OCI-LY7 (cell line): ENCODE data around the gene ADRA1B. TPM values are rescaled to one million over a fixed set of nuclear protein-coding genes. Genes with fewer than 3 reads are reported as not detected.

Source experiments
- BruUV-seq: library from RNA; stranded (reverse); fragments of 400-500 nt; replicated peaks from 2 replicates; lab custom pipeline; 2021; lab: Mats Ljungman, UMichigan
- CTCF ChIA-PET: fragments of 300-600 bp; sonication (Branson Sonifier 250); formaldehyde crosslinking; loops from one replicate; lab custom pipeline; 2022; ENCODE audit warnings: antibody characterized with exemption; ENCODE audit not compliant: unreplicated experiment; lab: Charles Lee
- POLR2A ChIA-PET: fragments of 300-600 bp; sonication (Branson Sonifier 250); formaldehyde crosslinking; loops from one replicate; lab custom pipeline; 2022; ENCODE audit warnings: antibody characterized with exemption; lab: Charles Lee
- DNase-seq: peaks from one replicate; pipeline ENCODE4 v3.0.0-alpha.2; 2015; ENCODE audit warnings: low spot score
- H2AFZ ChIP-seq: fragments of 200-600 bp; sonication (generic), shearing (Covaris generic); 2 replicates; pipeline ENCODE4 v1.6.1; 2014; ENCODE audit warnings: mild to moderate bottlenecking, antibody characterized with exemption, low read length, moderate library complexity
- H3K27ac ChIP-seq: fragments of 200-600 bp; sonication (generic); 2 replicates; pipeline ENCODE4 v1.5.1; 2014; ENCODE audit warnings: mixed run types, low read depth, mild to moderate bottlenecking, moderate library complexity, low read length, inconsistent platforms; ENCODE audit not compliant: poor library complexity, severe bottlenecking
- H3K36me3 ChIP-seq: fragments of 200-600 bp; sonication (generic); 2 replicates; pipeline ENCODE4 v1.6.1; 2014; ENCODE audit warnings: mild to moderate bottlenecking, antibody characterized with exemption, low read length, moderate library complexity, mixed read lengths; ENCODE audit not compliant: insufficient read depth
- H3K4me1 ChIP-seq: fragments of 200-600 bp; sonication (generic); 2 replicates; pipeline ENCODE4 v1.5.1; 2014; ENCODE audit warnings: mild to moderate bottlenecking, low read length; ENCODE audit not compliant: insufficient read depth, poor library complexity, severe bottlenecking
- H3K4me2 ChIP-seq: fragments of 200-600 bp; sonication (generic); 2 replicates; pipeline ENCODE4 v1.6.1; 2014; ENCODE audit warnings: mild to moderate bottlenecking, low read length
- H3K4me3 ChIP-seq: fragments of 200-600 bp; sonication (generic); 2 replicates; pipeline ENCODE4 v1.5.1; 2014; ENCODE audit warnings: mild to moderate bottlenecking, low read depth, low read length; ENCODE audit not compliant: poor library complexity, severe bottlenecking
- H3K79me2 ChIP-seq: fragments of 200-600 bp; sonication (generic); 2 replicates; pipeline ENCODE4 v1.6.1; 2016; ENCODE audit warnings: low read depth, mild to moderate bottlenecking, low read length, moderate library complexity, mixed read lengths; ENCODE audit not compliant: insufficient read depth
- H3K9me2 ChIP-seq: fragments of 200-600 bp; sonication (generic); 2 replicates; pipeline ENCODE4 v1.6.1; 2016; ENCODE audit warnings: mild to moderate bottlenecking, low read length, mixed read lengths; ENCODE audit not compliant: insufficient read depth
- H3K9me3 ChIP-seq: fragments of 200-600 bp; sonication (generic); 2 replicates; pipeline ENCODE4 v1.6.1; 2014; ENCODE audit warnings: mild to moderate bottlenecking, mixed run types, low read length, mixed read lengths
- H4K20me1 ChIP-seq: fragments of 200-600 bp; sonication (generic); 2 replicates; pipeline ENCODE4 v1.6.1; 2014; ENCODE audit warnings: mild to moderate bottlenecking, antibody characterized with exemption, low read length, moderate library complexity, mixed read lengths; ENCODE audit not compliant: insufficient read depth
- CTCF ChIP-seq: fragments of 200-600 bp; sonication (generic); conservative IDR thresholded peaks from 2 replicates; pipeline ENCODE4 v1.5.1; 2014; ENCODE audit warnings: mild to moderate bottlenecking, antibody characterized with exemption, low read length, moderate library complexity, mixed read lengths
- EZH2phosphoT487 ChIP-seq: fragments of 200-600 bp; sonication (generic); IDR thresholded peaks from 2 replicates; pipeline ENCODE4 v1.6.1; 2018; ENCODE audit warnings: low read depth, borderline replicate concordance, mild to moderate bottlenecking, mixed run types, antibody characterized with exemption, low read length, moderate library complexity, mixed read lengths
- intact Hi-C: fragments of 100-400 bp; cut with micrococcal nuclease; formaldehyde crosslinking; loops from one replicate; pipeline ENCODE4 v1.10.0; 2022; ENCODE audit not compliant: unreplicated experiment
- total RNA-seq, 2 experiments: library from RNA; depleted of rRNA in 1 of 2; stranded (reverse); fragments of >200 nt in 1 of 2; shearing (Covaris generic) in 1 of 2; gene quantifications; 2 replicates each; pipeline ENCODE4 v1.2.3, GENCODE V29; 2014 to 2022

ADRA1B gene
- total RNA-seq, 2 experiments from 2014 or later: not detected

- Histone ChIP-seq H3K9me3 (no peaks in the 10 kb centered on the region), H3K4me2 (no peak overlapping the region), H3K4me3 (no peak overlapping the region), H4K20me1 (no peaks in the 10 kb centered on the region), H3K27ac (no peak overlapping the region), H3K4me1 (no peaks in the 10 kb centered on the region), H3K36me3 (no peaks in the 10 kb centered on the region), H3K79me2 (no peaks in the 10 kb centered on the region), H3K9me2 (no peaks in the 10 kb centered on the region), H2AFZ (no peak overlapping the region)
- BruUV-seq: no TSS peak
- intact Hi-C loops: no loop called here
- POLR2A ChIA-PET: no interaction called here
- CTCF ChIA-PET: no interaction called here
- TF ChIP-seq CTCF: no peak
- no peak for TF ChIP-seq EZH2phosphoT487
- no peak for DNase-seq
Measured at GRCh38 chr5:159905496-159905895, 10.8 kb upstream of the ADRA1B start.

GRCh38 chr5:159906463-159906862 is 9.8 kb upstream of the ADRA1B start:
- intact Hi-C loops: no loop called here
- POLR2A ChIA-PET: no interaction called here
- no peak for DNase-seq
- H3K4me3 ChIP-seq: no peak overlapping the region
- no peak overlapping the region for H3K27ac ChIP-seq
- H3K36me3 ChIP-seq: no peaks in the 10 kb centered on the region
- no peak overlapping the region for H3K4me2 ChIP-seq
- no peaks in the 10 kb centered on the region for H3K9me3 ChIP-seq
- BruUV-seq: no TSS peak
- H2AFZ ChIP-seq: no peak overlapping the region
- no peak for TF ChIP-seq EZH2phosphoT487
- no peak for TF ChIP-seq CTCF
- no peaks in the 10 kb centered on the region for H4K20me1 ChIP-seq
- no peaks in the 10 kb centered on the region for H3K79me2 ChIP-seq
- no peaks in the 10 kb centered on the region for H3K4me1 ChIP-seq
- CTCF ChIA-PET: no interaction called here
- H3K9me2 ChIP-seq: no peaks in the 10 kb centered on the region

- H3K9me3 ChIP-seq: no peaks in the 10 kb centered on the region
- no peaks in the 10 kb centered on the region for H3K4me1 ChIP-seq
- no peak overlapping the region for H2AFZ ChIP-seq
- H3K9me2 ChIP-seq: no peaks in the 10 kb centered on the region
- ChIA-PET CTCF (no interaction called here), POLR2A (interaction anchor here (1.4 kb wide), 1 partner anchor 14 kb away, joined by 4 read pairs; no protein-coding TSS in a partner anchor)
- no peaks in the 10 kb centered on the region for H3K79me2 ChIP-seq
- no peaks in the 10 kb centered on the region for H3K36me3 ChIP-seq
- no peak overlapping the region for H3K27ac ChIP-seq
- TF ChIP-seq CTCF (no peak), EZH2phosphoT487 (no peak)
- no TSS peak for BruUV-seq
- no peak overlapping the region for H3K4me3 ChIP-seq
- DNase-seq: no peak
- intact Hi-C loops: no loop called here
- no peak overlapping the region for H3K4me2 ChIP-seq
- H4K20me1 ChIP-seq: no peaks in the 10 kb centered on the region
Measured at GRCh38 chr5:159906943-159907342, 9.3 kb upstream of the ADRA1B start.
